ENCODE results near the gene CFAP100. TPM values are rescaled to one million over a fixed set of nuclear protein-coding genes. Genes with fewer than 3 reads are reported as not detected.

The CFAP100 gene
- total and polyA plus RNA-seq, 7 experiments from 2014 or later = not detected

DNA sequence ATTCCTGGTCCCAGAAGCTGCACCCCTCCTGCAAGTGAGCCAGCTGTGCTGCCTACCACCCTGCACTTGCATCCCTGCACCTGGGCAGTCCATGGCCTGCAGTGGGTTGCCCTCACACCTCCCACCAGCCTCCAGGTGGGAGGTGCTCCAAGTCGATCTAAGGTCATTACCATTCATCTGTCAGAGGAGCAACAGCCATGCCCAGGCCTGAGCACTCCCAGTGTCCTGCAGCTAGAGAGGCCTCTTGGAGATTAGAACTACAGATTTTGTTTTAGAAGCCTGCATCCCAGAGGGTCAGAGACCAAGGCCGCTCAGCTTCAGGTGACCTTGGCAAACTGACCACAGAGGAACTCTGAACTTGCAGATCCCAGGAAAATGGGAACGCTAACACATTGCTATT is 90.0 kb downstream of the CFAP100 start:
- Mint-ChIP-seq H3K9me3 (no peaks in the 10 kb centered on the region), H3K36me3 (no peaks in the 10 kb centered on the region), H3K27me3 (peaks cover 0 to 3% (median 0%) of the 10 kb centered on the region in 5 donors), H3K4me3 (no peak overlapping the region), H3K27ac (no peak overlapping the region), H3K4me1 (peaks cover 8 to 13% (median 12%) of the 10 kb centered on the region in 7 donors)
- Histone ChIP-seq H3K27ac (ENCODE audit: low read depth, low read length) (no peak overlapping the region), H3K27me3 (ENCODE audit: control insufficient read depth in 2 of 2, insufficient read depth in 2 of 2, low read length in 2 of 2) (no peaks in the 10 kb centered on the region), H3K4me3 (ENCODE audit: low read length) (no peak overlapping the region), H3K4me1 (ENCODE audit: control insufficient read depth in 2 of 2, insufficient read depth in 2 of 2, low read length in 2 of 2) (peaks cover 0 to 9% of the 10 kb centered on the region in 2 donors), H3K9me3 (ENCODE audit: control insufficient read depth in 2 of 3, low read length in 3 of 3) (no peaks in the 10 kb centered on the region), H3K36me3 (ENCODE audit: control insufficient read depth in 2 of 3, insufficient read depth in 3 of 3, low read length in 3 of 3) (no peaks in the 10 kb centered on the region)
- ChIA-PET CTCF (no interaction called here), POLR2A (no interaction called here)
- intact Hi-C loops (cut with micrococcal nuclease) = no loop called here
- ATAC-seq (no peak), DNase-seq (no peak)

DNA sequence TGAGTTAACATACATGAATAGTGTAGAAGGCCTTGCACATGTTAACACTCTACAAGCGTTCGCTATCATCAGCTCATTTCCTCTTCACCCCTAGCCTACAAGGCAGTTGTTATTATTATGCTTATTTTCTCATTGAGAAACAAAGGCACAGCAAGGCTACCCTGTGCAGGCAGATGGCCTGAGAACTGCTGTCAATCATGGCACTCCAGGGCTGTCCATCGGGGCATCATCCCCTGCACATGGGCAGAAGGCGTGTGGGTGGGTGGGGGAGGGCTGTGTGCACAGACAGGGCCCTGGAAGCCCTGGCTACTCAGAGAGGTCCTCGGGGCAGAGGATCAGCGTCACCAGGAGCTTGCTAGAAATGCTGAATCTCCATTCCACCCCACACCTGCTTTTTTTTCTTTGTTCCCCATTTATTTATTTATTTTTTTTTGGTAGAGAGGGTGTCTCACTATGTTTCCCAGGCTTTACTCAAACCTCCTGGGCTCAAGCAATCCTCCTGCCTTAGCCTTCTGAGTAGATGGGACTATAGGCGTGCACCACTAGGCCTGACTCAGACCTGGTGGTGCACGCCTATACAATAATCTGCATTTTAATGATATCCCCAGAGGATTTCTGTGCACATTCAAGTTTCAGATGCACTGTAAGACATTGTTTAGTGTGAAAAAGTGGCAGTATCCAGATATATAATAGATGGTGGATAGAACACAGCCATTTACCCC is 90.6 kb downstream of the CFAP100 start:
- Histone ChIP-seq H3K4me1 (ENCODE audit: control insufficient read depth in 2 of 2, insufficient read depth in 2 of 2, low read length in 2 of 2) (peaks cover 0 to 9% of the 10 kb centered on the region in 2 donors), H3K4me3 (ENCODE audit: low read length) (no peak overlapping the region), H3K9me3 (ENCODE audit: control insufficient read depth in 2 of 3, low read length in 3 of 3) (no peaks in the 10 kb centered on the region), H3K27ac (ENCODE audit: low read depth, low read length) (no peak overlapping the region), H3K36me3 (ENCODE audit: control insufficient read depth in 2 of 3, insufficient read depth in 3 of 3, low read length in 3 of 3) (no peaks in the 10 kb centered on the region), H3K27me3 (ENCODE audit: control insufficient read depth in 2 of 2, insufficient read depth in 2 of 2, low read length in 2 of 2) (no peaks in the 10 kb centered on the region)
- DNase-seq (no peak), ATAC-seq (no peak)
- H3K27me3 Mint-ChIP-seq = peaks cover 0 to 3% (median 0%) of the 10 kb centered on the region in 5 donors
- H3K4me3 Mint-ChIP-seq = no peak overlapping the region
- POLR2A ChIA-PET = no interaction called here
- CTCF ChIA-PET = no interaction called here
- intact Hi-C loops (cut with micrococcal nuclease) = no loop called here
- H3K4me1 Mint-ChIP-seq = peaks cover 8 to 13% (median 12%) of the 10 kb centered on the region in 7 donors
- no peaks in the 10 kb centered on the region for H3K9me3 Mint-ChIP-seq
- H3K27ac Mint-ChIP-seq = no peak overlapping the region
- H3K36me3 Mint-ChIP-seq = no peaks in the 10 kb centered on the region

DNA sequence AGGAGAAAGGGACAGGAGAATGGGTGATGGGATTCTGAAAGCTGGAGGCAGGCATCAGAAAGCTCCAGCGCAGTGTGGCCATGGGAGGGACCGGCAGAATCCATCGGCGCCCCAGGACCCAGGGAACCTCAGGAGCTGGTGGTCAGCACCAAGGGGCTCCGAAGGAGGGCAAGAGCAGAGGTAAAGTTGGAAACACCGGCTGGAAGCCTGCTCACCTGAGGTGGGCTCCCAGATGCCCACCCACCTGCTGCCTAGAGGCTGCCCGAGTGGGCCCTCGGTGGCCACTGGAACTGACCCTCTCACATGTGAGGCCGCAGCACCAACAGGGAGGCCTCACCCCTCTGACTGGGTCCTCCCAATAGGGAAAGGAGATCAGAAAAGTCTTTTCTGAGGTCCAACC is 91.2 kb downstream of the CFAP100 start:
- DNase-seq (no peak), ATAC-seq (no peak)
- no peaks in the 10 kb centered on the region for H3K27me3 ChIP-seq (ENCODE audit: control insufficient read depth in 2 of 2, insufficient read depth in 2 of 2, low read length in 2 of 2)
- Mint-ChIP-seq H3K36me3 (no peaks in the 10 kb centered on the region), H3K4me1 (peaks cover 8 to 13% (median 12%) of the 10 kb centered on the region in 7 donors), H3K4me3 (peak overlapping the region in 1 of 10 donors; percentile 17), H3K27ac (no peak overlapping the region), H3K9me3 (no peaks in the 10 kb centered on the region), H3K27me3 (peaks cover 0 to 3% (median 0%) of the 10 kb centered on the region in 5 donors)
- ChIA-PET POLR2A (no interaction called here), CTCF (no interaction called here)
- peaks cover 0 to 9% of the 10 kb centered on the region in 2 donors for H3K4me1 ChIP-seq (ENCODE audit: control insufficient read depth in 2 of 2, insufficient read depth in 2 of 2, low read length in 2 of 2)
- no peaks in the 10 kb centered on the region for H3K36me3 ChIP-seq (ENCODE audit: control insufficient read depth in 2 of 3, insufficient read depth in 3 of 3, low read length in 3 of 3)
- intact Hi-C loops (cut with micrococcal nuclease) = no loop called here
- no peak overlapping the region for H3K4me3 ChIP-seq (ENCODE audit: low read length)
- no peak overlapping the region for H3K27ac ChIP-seq (ENCODE audit: low read depth, low read length)
- no peaks in the 10 kb centered on the region for H3K9me3 ChIP-seq (ENCODE audit: control insufficient read depth in 2 of 3, low read length in 3 of 3)

Other genes starting within 250 kb of the CFAP100 start
- gene ALDH1L1, start 214.3 kb upstream of the CFAP100 start, total RNA-seq = not detected
- gene ALDH1L1, start 214.3 kb upstream of the CFAP100 start, polyA plus RNA-seq = not detected
- gene KLF15, start 37.5 kb upstream of the CFAP100 start, total RNA-seq = under 1 TPM in 2 of 5 experiments, not detected in 3; 0.57 to 0.81 TPM
- gene KLF15, start 37.5 kb upstream of the CFAP100 start, polyA plus RNA-seq = not detected
- 10 to 100 TPM; 33.7 to 71.9 (median 67.6) TPM for gene ZXDC, start 81.0 kb downstream of the CFAP100 start, total RNA-seq
- 10 to 100 TPM; 10.3 to 24.1 TPM for gene ZXDC, start 81.0 kb downstream of the CFAP100 start, polyA plus RNA-seq
- gene UROC1, start 122.9 kb downstream of the CFAP100 start, total RNA-seq = not detected
- gene UROC1, start 122.9 kb downstream of the CFAP100 start, polyA plus RNA-seq = not detected
- gene CHST13, start 129.2 kb downstream of the CFAP100 start, total RNA-seq = 1 to 10 TPM in 1 of 5 experiments, under 1 TPM in 3, not detected in 1; 0.21 to 3.8 (median 0.54) TPM
- gene CHST13, start 129.2 kb downstream of the CFAP100 start, polyA plus RNA-seq = not detected
- not detected for gene C3orf22, start 164.0 kb downstream of the CFAP100 start, total RNA-seq
- not detected for gene C3orf22, start 164.0 kb downstream of the CFAP100 start, polyA plus RNA-seq

All from naive thymus-derived CD4-positive, alpha-beta T cell (primary cell).